Measurements from ENCODE around the gene MLPH. TPM values are rescaled to one million over a fixed set of nuclear protein-coding genes. Genes with fewer than 3 reads are reported as not detected.

The MLPH gene
- total and polyA plus RNA-seq, 2 donors (not counting 1 experiment from before 2014, with no cell fraction given): not detected

- CTCF ChIA-PET: no interaction called here
These were observed 1.7 kb upstream of the MLPH start for GRCh38 chr2:237485304-237485703.

GRCh38 chr2:237485844-237486243, 1.2 kb upstream of the MLPH start:
- TF ChIP-seq, protein P1, sequence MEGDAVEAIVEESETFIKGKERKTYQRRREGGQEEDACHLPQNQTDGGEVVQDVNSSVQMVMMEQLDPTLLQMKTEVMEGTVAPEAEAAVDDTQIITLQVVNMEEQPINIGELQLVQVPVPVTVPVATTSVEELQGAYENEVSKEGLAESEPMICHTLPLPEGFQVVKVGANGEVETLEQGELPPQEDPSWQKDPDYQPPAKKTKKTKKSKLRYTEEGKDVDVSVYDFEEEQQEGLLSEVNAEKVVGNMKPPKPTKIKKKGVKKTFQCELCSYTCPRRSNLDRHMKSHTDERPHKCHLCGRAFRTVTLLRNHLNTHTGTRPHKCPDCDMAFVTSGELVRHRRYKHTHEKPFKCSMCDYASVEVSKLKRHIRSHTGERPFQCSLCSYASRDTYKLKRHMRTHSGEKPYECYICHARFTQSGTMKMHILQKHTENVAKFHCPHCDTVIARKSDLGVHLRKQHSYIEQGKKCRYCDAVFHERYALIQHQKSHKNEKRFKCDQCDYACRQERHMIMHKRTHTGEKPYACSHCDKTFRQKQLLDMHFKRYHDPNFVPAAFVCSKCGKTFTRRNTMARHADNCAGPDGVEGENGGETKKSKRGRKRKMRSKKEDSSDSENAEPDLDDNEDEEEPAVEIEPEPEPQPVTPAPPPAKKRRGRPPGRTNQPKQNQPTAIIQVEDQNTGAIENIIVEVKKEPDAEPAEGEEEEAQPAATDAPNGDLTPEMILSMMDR (IDR thresholded peaks at IDR 0.05): no peak
- no peak for TF ChIP-seq EZH2 (IDR thresholded peaks at IDR 0.05; ENCODE audit: borderline replicate concordance, insufficient read depth, low read depth, low read length, poor library complexity, severe bottlenecking)
- no peaks in the 10 kb centered on the region for H4K20me1 ChIP-seq (ENCODE audit: control insufficient read depth, insufficient read depth, low read length, poor library complexity, severe bottlenecking)
- ATAC-seq (ENCODE audit: low read depth): no peak
- no peaks in the 10 kb centered on the region for H3K79me2 ChIP-seq (ENCODE audit: control insufficient read depth, insufficient read depth, low read length)
- POLR2A ChIA-PET: no interaction called here
- H3K4me2 ChIP-seq (replicated peaks; ENCODE audit: low read depth, low read length, poor library complexity, severe bottlenecking): no peak overlapping the region
- H3K4me1 Mint-ChIP-seq: no peaks in the 10 kb centered on the region
- peaks cover 0 to 8% (median under 1%) of the 10 kb centered on the region in 3 donors for H3K9me3 ChIP-seq (ENCODE audit: control extremely low read depth in 1 of 3, control insufficient read depth in 2 of 3, insufficient read depth in 1 of 3, low read length in 2 of 3)
- H3K27me3 ChIP-seq (replicated peaks in 1 of 4; ENCODE audit: control extremely low read depth in 1 of 4, control insufficient read depth in 3 of 4, insufficient read depth in 4 of 4, low read length in 3 of 4): peaks cover 0 to 53% (median 17%) of the 10 kb centered on the region in 4 experiments
- DNase-seq: no peak
- no peak overlapping the region for H3K4me3 Mint-ChIP-seq
- no peak overlapping the region for H2AFZ ChIP-seq (ENCODE audit: insufficient read depth, low read depth, low read length, poor library complexity, severe bottlenecking)
- H3K27ac ChIP-seq (ENCODE audit: low read length in 2 of 2): no peak overlapping the region
- no peak overlapping the region for H3K4me3 ChIP-seq (ENCODE audit: control extremely low read depth in 1 of 5, extremely low read depth in 1 of 5, insufficient read depth in 1 of 5, low read depth in 2 of 5, low read length in 4 of 5)
- H3K27me3 Mint-ChIP-seq: peaks cover 60% of the 10 kb centered on the region
- H3K9ac ChIP-seq (ENCODE audit: low read length): no peak overlapping the region
- H3K9me3 Mint-ChIP-seq (ENCODE audit: insufficient read depth): no peaks in the 10 kb centered on the region
- no peak overlapping the region for H3K27ac Mint-ChIP-seq
- intact Hi-C loops (cut with micrococcal nuclease): no loop called here
- peaks cover 0 to 6% of the 10 kb centered on the region in 2 donors for H3K4me1 ChIP-seq (ENCODE audit: control insufficient read depth in 2 of 2, insufficient read depth in 2 of 2, low read length in 2 of 2)
- CTCF ChIA-PET: no interaction called here
- H3K36me3 ChIP-seq (replicated peaks in 1 of 2; ENCODE audit: control extremely low read depth in 1 of 2, control insufficient read depth in 1 of 2, extremely low read depth in 1 of 2, insufficient read depth in 2 of 2, low read length in 1 of 2): no peaks in the 10 kb centered on the region

More at GRCh38 chr2:237485304-237485703, 1.7 kb upstream of the MLPH start:
- H3K79me2 ChIP-seq (ENCODE audit: control insufficient read depth, insufficient read depth, low read length): no peaks in the 10 kb centered on the region
- no peak overlapping the region for H2AFZ ChIP-seq (ENCODE audit: insufficient read depth, low read depth, low read length, poor library complexity, severe bottlenecking)
- DNase-seq (no peak), ATAC-seq (ENCODE audit: low read depth) (no peak)
- H4K20me1 ChIP-seq (ENCODE audit: control insufficient read depth, insufficient read depth, low read length, poor library complexity, severe bottlenecking): no peaks in the 10 kb centered on the region
- no peaks in the 10 kb centered on the region for H3K36me3 ChIP-seq (replicated peaks in 1 of 2; ENCODE audit: control extremely low read depth in 1 of 2, control insufficient read depth in 1 of 2, extremely low read depth in 1 of 2, insufficient read depth in 2 of 2, low read length in 1 of 2)
- no peak overlapping the region for H3K4me3 ChIP-seq (ENCODE audit: control extremely low read depth in 1 of 5, extremely low read depth in 1 of 5, insufficient read depth in 1 of 5, low read depth in 2 of 5, low read length in 4 of 5)
- peaks cover 0 to 6% of the 10 kb centered on the region in 2 donors for H3K4me1 ChIP-seq (ENCODE audit: control insufficient read depth in 2 of 2, insufficient read depth in 2 of 2, low read length in 2 of 2)
- no peak overlapping the region for H3K9ac ChIP-seq (ENCODE audit: low read length)
- H3K27me3 ChIP-seq (replicated peaks in 1 of 4; ENCODE audit: control extremely low read depth in 1 of 4, control insufficient read depth in 3 of 4, insufficient read depth in 4 of 4, low read length in 3 of 4): peaks cover 0 to 57% (median 17%) of the 10 kb centered on the region in 4 experiments
- intact Hi-C loops (cut with micrococcal nuclease): no loop called here
- H3K4me1 Mint-ChIP-seq: no peaks in the 10 kb centered on the region
- H3K27ac Mint-ChIP-seq: no peak overlapping the region
- no peak overlapping the region for H3K27ac ChIP-seq (ENCODE audit: low read length in 2 of 2)
- no CpG with 5 or more reads among the region's 1 CpG for WGBS (ENCODE audit: insufficient coverage)
- POLR2A ChIA-PET: no interaction called here
- peaks cover 60% of the 10 kb centered on the region for H3K27me3 Mint-ChIP-seq
- TF ChIP-seq, protein P1 (IDR thresholded peaks at IDR 0.05): no peak
- no peak for TF ChIP-seq EZH2 (IDR thresholded peaks at IDR 0.05; ENCODE audit: borderline replicate concordance, insufficient read depth, low read depth, low read length, poor library complexity, severe bottlenecking)
- no peaks in the 10 kb centered on the region for H3K9me3 Mint-ChIP-seq (ENCODE audit: insufficient read depth)
- no peak overlapping the region for H3K4me3 Mint-ChIP-seq
- peaks cover 0 to 8% (median 0%) of the 10 kb centered on the region in 3 donors for H3K9me3 ChIP-seq (ENCODE audit: control extremely low read depth in 1 of 3, control insufficient read depth in 2 of 3, insufficient read depth in 1 of 3, low read length in 2 of 3)
- H3K4me2 ChIP-seq (replicated peaks; ENCODE audit: low read depth, low read length, poor library complexity, severe bottlenecking): no peak overlapping the region

Measured in B cell (primary cell).